Gastroesophageal sphincter (tissue), 3 donors: ENCODE measurements around the gene DNM3.

Source experiments
- CTCF ChIP-seq, 4 experiments: fragments of 200-600 bp in 2 of 4; fragments of 450-650 bp in 2 of 4; sonication (generic) in 1 of 4; IDR thresholded peaks; one replicate each; pipeline ENCODE4 v1.5.1; 2017 to 2019; ENCODE audit warnings: antibody characterized with exemption in 4 of 4, mild to moderate bottlenecking in 2 of 4, moderate library complexity in 2 of 4
- EP300 ChIP-seq: sonication (generic); formaldehyde crosslinking; IDR thresholded peaks from one replicate; pipeline ENCODE4 v1.6.1; 2017; ENCODE audit warnings: antibody characterized with exemption, mild to moderate bottlenecking
- POLR2AphosphoS5 ChIP-seq: sonication (generic); formaldehyde crosslinking; IDR thresholded peaks from one replicate; pipeline ENCODE4 v1.6.1; 2017; ENCODE audit warnings: antibody characterized with exemption

GRCh38 chr1:172393354-172393753, 552.1 kb downstream of the DNM3 start:
- TF ChIP-seq CTCF (IDR thresholded peaks at IDR 0.05) (no peak), POLR2AphosphoS5 (no peak), EP300 (no peak)
